HuH-7 (cell line): ENCODE measurements around the gene MOV10L1.
"Not testable (repeated sequence)": the region's sequence is repeated elsewhere in the genome, so short reads cannot be mapped to it uniquely, and the experiment has no call there.

Experiments
- DNase-seq: peaks from one replicate; pipeline ENCODE4 v3.0.0; 2011; ENCODE audit warnings: low spot score

The MOV10L1 gene

DNA sequence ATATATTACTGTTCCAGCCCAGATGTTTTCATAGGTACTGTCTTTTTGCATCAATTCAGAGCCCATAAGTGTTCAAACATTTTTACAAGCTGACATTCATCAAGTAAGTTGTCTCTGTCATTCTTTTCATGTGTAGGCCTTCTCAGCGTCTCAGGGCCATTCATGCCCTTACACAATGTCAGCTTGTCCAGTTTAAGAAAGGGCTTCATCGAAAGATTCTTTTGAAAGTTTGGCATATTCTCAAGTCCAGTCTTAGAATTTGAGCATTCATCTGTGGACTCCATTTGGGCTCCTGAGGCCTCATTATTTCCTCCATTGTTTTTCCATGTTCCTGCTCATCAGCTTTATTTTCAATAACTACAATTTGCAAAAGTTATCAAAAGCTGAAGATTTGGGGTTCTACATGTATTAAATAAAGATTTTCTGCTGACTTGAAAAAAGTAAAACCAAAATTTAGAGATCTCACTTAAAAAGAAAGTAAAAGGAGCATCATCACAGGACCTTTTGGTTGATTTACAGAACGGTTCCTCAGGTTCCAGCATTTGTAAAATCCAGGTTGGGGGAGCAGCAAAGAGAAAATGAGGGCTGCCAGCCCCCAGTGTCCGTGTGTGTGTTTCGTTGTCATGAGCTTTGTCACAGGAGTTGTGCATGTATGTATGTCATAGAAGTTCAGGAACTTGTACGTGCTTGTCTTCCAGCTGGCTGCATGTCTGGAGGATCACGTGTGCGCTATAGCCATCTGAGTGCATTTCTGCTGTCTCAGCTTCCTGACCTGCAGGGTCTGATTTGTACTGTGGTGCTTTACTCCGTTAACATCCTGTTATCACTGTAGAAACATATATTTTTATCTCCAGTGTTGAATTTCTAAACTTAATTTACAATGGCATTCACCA is 15.6 kb downstream of the MOV10L1 start:
- no peak for DNase-seq

DNA sequence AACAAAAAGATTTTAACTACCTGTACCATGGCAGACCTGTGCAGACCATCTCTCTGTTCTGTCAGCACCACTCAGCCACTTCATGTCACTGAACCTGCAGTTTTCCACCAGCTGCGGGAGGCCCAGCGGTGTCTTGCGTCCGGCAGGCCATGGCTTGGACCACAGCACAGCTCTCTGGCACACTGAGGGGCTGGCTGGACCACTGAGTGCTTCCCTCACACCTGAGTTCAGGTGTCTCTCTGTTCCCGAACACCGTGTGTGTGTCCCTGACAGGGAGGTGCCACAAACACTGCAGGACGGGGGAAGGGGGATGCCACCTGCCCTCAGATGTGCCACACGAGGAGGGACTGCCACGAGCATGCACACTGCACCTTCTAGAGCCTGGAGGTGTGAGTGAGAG is 17.7 kb downstream of the MOV10L1 start:
- DNase-seq: no peak

DNA sequence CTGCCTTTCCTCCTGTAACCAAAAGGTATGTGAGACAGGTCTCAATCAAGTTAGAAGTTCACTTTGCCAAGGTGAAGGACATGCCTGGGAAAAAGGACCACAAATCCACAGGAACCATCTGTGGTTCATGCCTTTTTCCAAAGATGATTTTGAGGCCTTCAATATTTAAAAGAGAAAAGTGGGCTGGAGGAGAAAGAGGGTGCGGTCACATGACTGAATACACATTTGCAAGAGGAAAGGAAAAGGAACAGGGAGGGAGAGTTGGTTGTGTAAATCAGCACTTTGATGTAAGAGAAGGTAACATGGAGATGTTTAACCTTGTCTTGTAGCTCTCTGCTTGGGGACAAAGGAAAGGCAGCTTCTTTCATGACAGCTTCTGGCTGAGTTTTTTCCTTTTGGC is 21.2 kb downstream of the MOV10L1 start:
- DNase-seq: no peak

DNA sequence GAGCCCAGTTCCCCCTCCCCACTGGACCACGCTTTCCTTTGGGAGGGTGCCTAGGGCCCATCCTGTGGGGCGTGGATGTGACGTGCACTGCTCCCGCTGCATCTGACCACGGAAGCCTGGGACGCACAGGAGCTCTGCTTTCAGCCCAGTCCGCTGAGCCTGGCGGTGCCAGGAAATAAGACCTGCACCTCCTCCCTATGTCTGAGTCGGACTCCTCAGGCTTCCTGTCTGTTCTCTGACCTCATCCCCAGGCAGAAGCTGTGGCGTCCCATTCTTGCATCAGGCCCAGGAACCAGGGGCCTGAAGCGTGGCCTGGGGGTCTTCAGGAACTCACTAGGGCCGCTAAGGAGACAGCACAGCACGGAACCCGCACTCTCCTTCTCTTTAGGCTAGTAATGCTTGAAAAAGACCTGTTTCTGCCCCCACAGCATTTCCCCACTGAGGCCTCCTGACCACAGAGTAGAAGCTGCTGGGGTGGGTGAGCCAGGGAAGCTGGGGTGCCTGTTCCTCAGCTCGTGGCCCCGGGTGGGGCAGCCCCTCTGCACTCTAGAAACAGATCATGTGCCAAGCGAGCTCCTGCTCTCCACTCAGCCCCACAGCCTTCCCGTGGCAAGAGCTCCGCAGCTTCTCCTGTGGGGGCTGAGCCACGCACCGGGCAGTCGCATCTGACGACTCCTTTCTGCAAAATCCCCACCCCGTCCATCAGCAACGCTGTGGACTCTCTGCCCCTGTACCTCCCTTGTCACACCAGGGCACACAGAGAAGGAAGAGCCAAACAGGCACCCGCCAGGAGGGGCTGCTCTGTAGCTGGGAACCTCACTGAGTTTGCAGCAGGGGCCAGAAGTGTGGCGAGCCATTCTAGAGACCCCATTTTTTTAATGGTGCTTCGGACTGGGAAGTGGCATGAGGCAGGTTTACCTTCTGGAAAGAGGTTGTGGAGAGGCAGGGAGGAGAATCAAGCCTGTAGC is 22.6 kb downstream of the MOV10L1 start:
- DNase-seq: no peak

DNA sequence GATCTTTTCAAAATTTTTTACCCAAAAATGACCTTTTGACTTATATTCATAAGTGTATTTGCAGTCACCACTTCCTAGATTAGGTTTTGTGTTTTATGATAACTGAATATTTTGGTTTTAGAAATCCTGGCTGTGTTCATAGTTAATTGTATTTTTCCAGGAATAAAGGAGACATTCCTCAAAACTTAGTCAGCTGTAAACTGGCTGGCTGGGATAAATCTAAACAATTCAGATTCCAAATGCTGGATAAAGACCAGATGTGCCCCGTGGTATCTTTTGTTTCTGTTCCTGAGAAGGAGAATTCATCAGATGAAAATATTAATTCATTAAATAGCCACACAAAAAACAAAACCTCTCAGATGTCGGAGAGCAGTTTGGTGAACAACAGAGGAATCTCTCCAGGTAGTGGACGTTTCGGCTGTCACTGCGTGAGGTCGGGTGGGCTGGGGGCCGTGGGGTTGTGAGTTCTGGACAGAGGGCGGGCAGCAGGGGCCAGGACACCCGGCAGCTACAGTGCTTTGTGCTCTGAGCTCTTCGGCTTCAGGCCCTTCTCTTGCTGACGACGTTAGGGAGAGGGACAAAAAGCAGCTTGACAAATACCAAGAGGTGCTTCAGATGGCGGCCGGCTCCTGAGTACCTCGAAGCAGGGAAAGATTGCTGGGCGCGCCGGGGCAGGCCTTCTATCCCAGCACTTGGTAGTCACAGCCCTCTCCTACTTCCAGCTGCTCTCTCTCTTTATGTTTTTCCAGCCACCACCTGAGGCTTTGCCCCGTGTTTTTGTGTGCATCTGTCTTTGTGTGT is 24.6 kb downstream of the MOV10L1 start:
- DNase-seq: no peak

DNA sequence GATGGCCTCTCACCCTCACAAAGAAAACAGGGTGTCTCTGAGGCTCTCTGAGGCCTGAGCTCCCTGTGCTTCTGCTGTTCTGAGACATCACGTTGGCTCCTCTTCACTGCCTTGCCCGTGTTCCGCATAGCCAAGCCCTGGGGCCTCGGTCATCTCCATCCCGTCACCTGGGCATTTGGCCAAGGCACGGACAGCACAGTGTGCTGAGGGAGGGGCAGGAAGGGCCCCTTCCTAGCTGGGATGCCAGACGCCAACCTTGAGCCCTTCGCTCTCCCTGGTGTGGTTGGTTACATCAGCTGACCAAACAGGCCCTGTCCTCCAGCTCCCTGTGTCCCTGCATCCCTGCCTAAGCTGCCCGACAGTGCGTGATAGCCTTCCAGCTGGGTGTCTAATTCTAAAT is 25.9 kb downstream of the MOV10L1 start:
- DNase-seq: no peak

DNA sequence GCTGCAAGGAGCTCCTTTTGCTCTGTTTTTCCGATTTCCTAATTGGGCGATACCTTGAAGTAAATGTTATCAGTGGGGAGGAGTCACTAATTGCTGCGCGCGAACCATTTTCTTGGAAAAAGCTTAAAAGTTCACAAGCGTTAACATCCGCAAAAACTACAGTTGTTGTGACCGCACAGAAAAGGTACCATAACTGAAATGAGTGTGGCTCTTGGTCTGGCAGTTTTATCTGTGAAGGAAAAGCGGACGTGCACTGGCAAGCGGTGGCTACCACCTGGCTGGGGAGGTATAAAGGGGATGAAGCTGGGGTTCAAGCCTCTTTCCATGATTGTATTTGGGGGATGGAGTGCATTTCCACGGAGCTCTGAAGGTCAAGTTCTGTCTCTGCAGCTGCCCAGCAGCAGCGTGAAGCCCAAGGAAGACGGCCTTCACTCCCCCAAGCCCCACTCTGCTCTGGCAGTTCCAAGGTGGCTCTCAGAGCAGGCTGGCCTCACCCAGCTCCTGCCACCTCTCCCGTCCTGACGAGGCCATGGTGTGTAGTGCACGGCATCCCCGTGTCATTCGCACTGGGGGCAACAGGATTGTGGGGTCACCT is 27.5 kb downstream of the MOV10L1 start:
- DNase-seq: no peak

DNA sequence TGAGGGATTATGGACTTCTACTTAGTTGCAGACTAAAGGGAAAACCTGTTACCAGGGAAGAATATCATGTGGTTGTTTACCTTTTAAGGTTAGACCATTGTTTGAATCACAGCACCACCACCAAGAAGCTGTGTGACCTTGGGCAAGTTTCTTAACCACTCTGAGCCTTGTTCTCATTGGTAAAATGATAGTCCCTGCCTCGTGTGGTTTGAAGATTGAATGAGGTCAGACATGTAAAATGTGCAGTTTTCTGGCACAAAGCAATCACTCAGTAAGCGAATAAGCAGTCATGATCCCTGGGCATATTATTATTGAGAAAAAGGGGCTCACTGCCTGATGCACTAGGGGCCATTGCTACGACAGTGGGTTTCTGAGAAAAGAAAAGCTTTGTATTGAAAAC is 28.3 kb downstream of the MOV10L1 start:
- DNase-seq: no peak

DNA sequence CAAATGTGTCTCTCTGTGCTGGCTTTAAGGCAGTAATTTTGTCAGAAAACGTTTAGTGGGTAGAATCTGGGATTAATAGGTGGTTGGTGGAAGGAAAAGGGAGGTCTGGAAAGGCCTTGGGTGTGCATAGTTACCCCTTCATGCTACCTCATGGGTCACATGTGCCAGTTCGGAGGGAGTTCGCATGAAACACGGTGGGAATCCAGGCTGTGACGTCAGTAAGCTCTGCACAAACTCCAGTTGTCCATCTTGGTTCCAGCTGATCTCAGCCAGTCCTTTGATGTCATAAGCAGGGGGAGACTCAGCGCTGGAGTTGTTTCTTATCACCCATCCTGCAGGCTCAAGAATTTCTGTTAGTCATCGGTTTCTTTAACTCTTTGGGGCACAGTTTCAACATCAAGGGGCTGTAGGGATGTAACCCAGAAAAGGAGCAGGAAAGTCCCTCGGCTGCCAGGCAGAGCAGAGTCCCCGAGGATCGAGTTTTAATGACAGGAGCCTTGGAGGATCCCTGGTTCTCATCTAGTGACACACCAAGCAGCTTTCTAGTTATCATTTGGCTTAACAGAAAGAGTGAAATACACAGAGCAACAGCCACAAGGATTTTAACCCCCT is 28.9 kb downstream of the MOV10L1 start:
- no peak for DNase-seq

DNA sequence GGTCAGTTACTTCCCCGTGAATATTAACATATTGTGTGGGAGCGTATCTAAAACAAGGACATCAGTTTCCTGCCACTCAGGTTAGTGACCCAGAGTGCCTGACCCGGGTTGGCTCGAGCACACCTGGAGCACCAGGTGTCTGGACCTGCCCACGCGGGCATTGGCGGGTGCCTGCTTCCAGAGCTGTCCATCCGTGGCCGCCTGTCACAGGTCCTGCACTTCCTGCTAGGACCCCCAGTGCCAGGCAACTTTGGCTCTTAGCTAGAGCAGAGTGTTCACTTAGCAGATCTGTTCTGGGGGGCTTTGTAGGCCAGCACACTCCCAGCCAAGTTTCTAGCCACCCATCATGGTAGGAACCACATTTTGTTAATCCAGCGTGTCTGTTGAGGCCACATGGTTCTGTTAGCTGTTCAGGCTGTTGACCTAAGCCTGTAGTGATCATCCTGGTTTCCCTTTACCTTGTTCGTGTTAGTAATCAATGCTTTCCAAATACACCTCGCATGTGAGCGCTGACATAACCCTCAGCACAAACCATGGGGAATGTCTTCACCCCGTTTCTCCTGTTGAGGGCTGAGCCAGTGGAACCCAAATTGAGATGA is 29.5 kb downstream of the MOV10L1 start:
- DNase-seq: no peak

DNA sequence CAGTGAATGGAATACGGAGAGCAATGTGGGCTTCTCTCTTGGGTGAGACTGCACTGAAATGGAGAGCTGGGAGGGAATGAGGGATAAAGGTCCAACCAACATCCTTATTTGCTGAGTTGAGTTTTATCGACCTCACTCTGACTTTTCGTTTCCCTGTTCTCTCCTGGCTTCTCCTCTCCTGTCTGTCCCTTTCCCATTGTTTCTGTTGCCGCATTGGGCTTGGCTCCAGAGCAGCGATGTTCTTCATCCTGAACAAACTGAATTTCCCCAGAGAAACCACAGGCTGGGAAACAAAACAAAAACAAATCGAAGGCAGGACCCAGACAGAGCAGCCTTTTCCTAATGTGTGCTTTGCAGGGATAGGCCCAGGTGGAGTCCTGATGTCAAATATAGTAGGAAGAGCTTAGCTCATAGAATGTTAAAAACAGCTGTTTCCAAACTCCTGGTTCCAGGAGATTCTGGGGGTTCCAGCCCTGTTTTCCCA is 30.0 kb downstream of the MOV10L1 start:
- no peak for DNase-seq

DNA sequence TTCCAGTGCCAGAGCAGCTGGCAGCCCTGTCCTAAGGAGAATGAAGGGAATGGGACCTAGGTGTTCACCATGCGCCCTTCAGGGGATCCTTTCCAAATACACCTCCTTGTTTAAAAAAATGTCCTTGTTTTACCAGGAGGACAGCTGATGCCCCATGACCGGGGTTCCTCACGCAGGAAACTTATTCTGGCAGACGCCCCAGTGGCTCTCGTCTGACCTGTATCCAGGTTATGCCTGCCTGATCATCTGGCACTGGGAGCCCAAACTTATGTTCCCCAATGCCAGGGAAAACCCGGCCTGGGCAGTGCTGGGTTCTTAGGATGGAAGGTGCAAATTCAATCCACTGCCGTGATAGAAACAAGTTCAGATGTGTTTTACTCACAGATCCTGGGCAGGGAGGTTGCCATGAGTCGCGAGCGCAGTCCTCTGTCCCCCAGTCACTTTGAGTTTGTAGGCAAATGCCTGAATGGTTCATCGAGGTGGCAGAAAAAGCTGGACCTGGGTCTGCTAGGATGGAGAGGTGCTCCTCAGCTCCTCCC is 31.5 kb downstream of the MOV10L1 start:
- no peak for DNase-seq

DNA sequence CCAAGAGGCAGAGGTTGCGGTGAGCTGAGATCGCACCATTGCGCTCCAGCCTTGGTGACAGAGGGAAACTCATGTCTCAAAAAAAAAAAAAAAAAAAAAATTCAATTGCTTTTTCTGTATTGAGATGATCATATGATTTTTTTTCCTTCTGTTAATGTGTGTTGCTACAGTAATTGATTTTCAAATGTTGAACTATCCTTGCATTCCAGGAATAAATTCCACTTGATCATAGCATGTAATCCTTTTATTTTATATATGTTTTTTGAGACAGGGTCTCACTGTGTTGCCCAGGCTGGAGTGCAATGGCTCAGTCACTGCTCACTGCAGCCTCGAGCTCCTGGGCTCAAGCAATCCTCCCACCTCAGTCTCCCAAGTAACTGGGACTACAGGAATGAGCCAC is 33.3 kb downstream of the MOV10L1 start:
- DNase-seq: no peak

DNA sequence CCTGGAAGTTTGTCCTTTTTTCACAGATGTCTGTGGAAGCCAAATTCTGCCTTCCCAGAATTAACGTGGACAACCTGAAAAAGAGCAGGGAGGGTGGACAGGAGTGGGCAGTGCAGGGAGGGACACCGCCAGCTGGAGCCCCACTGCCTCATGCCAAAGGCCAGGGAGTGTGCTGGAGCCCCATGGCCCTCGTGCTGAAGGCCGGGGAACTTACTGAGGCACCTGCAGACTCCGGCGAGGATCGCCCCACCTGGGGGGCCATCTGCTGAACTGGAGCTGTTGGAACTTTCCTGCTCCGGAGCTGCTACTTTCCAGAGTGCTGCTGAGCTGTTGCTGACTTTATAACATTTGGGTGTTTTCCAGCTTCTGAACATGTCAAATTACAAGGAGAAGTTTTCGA is 35.2 kb downstream of the MOV10L1 start:
- no peak for DNase-seq

DNA sequence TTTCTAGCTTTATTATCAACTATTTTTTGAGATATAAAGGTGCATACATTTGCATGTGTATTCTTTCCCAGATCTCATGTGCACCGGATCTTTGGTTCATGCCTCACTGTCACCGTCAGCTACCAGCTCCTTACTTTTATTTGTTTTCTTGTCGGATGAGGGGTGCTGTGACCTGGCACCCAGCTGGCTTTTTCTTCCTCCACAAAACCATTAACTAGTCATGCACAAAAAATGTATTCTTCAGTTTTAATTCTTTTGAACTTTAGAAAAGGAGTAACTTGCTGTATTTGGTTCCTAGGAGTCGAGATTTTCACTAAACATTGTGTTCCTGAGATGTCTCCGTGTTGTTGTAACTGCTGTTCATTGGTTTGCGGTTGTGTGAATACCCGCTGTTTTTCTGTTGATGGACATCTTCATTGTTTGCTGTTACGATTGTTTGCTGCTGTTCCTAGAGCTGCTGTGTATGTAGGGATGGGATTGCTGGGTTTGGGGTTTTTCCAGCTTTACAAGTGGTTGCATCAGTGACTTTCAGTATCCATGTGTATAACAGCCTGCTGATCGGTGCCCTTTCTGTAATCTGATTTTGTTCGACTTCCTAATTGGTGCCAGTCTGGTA is 39.4 kb downstream of the MOV10L1 start:
- no peak for DNase-seq

DNA sequence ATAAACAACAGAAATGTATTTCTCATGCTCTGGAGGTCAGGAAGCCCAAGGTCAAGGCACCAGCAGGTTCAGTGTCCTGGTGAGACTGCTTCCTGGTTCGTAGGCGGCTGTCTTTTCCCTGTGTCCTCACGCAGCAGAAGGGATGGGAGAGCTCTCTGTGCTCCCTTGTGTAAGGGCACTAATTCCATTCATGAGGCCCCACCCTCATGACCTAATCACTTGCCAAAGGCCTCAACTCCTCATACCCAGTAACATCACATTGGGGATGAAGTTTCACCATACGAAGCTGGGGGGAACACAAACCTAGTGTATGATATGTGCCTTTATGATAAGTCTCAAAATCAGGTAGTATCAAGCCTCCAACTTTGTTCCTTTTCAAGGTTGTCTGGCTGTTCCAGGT is 42.1 kb downstream of the MOV10L1 start:
- no peak for DNase-seq

DNA sequence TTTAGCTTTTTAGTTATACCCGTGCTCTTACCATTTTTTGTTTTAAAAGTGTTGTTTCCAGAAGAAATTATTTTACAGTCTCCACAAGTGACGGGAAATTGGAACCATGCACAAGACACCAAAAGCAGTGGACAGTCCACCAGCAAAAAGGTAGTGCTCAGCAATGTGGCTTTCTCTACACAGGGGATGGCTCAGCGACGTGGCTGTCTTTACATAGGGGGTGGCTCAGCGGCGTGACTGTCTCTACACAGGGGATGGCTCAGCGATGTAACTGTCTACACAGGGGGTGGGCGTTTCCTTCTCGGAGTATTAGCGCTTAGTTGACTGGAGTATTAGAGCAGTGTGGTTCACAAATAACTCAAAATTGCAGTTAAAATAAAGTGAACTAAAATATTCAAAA is 44.7 kb downstream of the MOV10L1 start:
- DNase-seq: no peak

DNA sequence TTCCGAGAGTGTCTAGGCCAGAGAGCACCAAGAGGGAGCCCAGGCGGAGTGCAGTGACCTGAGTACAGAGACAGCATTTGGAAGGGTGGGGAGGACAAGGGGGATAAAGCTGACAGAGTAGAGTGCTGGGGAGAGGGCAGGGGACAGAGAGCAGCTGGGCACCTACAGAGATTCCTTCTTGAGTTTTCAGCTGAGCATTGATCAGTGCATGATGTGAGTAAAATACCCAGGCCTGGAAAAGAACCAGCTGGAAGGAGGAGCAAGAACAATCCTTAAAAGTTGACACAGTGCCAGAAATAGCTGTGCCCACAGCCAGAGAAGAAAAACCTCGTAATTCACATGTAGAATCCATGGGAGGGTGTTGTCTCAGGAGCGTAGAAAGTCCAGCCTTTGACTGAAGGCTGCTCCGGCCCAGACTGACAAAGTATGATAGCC is 46.8 kb downstream of the MOV10L1 start:
- no peak for DNase-seq

DNA sequence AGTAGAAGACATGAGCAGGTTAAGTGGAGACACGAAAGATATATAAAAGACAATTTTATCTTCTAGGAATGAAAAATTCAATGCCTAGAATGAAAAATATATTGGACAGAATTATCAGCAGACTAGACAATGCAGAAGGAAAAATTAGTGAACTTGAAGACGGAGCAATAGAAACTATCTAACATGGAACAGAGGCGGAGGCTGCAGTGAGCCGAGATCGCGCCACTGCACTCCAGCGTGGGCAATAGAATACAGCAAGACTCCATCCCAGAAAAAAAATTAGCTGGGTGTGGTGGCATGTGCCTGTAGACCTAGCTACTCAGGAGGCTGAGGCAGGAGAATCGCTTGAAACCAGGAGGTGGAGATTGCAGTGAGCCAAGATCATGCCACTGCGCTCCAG is 47.5 kb downstream of the MOV10L1 start:
- not testable (repeated sequence) for DNase-seq

DNA sequence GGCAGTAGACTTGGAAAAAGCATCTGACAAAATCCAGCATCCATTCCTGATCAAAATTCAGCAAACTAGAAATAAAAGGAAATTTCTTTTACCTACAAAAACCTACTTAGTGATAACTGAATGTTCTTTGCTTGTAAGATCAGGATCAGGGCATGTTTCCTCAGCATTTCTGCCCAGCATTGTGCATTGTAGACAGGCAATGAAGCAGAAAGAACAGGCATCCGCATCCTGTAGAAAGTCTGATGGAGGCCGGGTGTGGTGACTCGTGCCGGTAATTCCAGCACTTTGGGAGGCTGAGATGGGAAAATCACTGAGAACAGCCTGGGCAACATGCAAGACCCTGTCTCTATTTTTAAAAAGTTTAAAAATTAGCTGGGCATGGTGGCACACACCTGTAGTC is 48.2 kb downstream of the MOV10L1 start:
- DNase-seq: no peak
